CD14-positive monocyte (primary cell): ENCODE results near the gene ANXA2. TPM values are rescaled to one million over a fixed set of nuclear protein-coding genes. Genes with fewer than 3 reads are reported as not detected.
A peak's percentile ranks its signal among the peaks of the same experiment; 100 is the strongest.

Experiments
- DNase-seq, 3 donors: peaks; one replicate each; pipeline ENCODE4 v3.0.0-alpha.2; 2011 to 2022
- H2AFZ ChIP-seq: 2 replicates; pipeline ENCODE4 v1.6.0; 2012; ENCODE audit warnings: mild to moderate bottlenecking, low read depth, low read length, inconsistent platforms; ENCODE audit not compliant: insufficient read depth, poor library complexity, severe bottlenecking
- H3K27ac ChIP-seq, 2 donors: 1 replicate in 1 of 2; 2 replicates in 1 of 2; pipeline ENCODE4 v1.5.1; 2012 to 2013; ENCODE audit warnings: low read length in 2 of 2, control low read depth in 1 of 2, inconsistent platforms in 1 of 2, low read depth in 1 of 2, mild to moderate bottlenecking in 1 of 2
- H3K27me3 ChIP-seq, 2 donors: one replicate each; pipeline versions ENCODE4 v1.6.0 to v1.6.1; 2011 to 2013; ENCODE audit warnings: low read length in 2 of 2; ENCODE audit not compliant: control insufficient read depth in 2 of 2, insufficient read depth in 2 of 2
- H3K36me3 ChIP-seq, 2 donors: replicated peaks in 1 of 2; 1 replicate in 1 of 2; 2 replicates in 1 of 2; pipeline versions ENCODE4 v1.5.1 to v1.6.1; 2012 to 2013; ENCODE audit warnings: low read length in 2 of 2, control low read depth in 1 of 2, inconsistent platforms in 1 of 2, mild to moderate bottlenecking in 1 of 2; ENCODE audit not compliant: insufficient read depth in 2 of 2, control insufficient read depth in 1 of 2
- H3K4me1 ChIP-seq, 2 donors: 1 replicate in 1 of 2; 2 replicates in 1 of 2; pipeline versions ENCODE4 v1.5.1 to v1.6.1; 2012 to 2013; ENCODE audit warnings: low read length in 2 of 2, control low read depth in 1 of 2, inconsistent platforms in 1 of 2, mild to moderate bottlenecking in 1 of 2, moderate library complexity in 1 of 2; ENCODE audit not compliant: insufficient read depth in 2 of 2, control insufficient read depth in 1 of 2
- H3K4me2 ChIP-seq: replicated peaks from 2 replicates; pipeline ENCODE3; 2012; ENCODE audit warnings: low read length, moderate library complexity, mild to moderate bottlenecking; ENCODE audit not compliant: poor library complexity, severe bottlenecking; ENCODE audit errors: extremely low read depth
- H3K4me3 ChIP-seq, 3 experiments: fragments of 200-600 bp in 1 of 3; sonication (generic) in 1 of 3; replicated peaks in 1 of 3; 1 replicate in 2 of 3; 2 replicates in 1 of 3; pipeline ENCODE4 v1.5.1; 2011 to 2013; ENCODE audit warnings: low read length in 3 of 3, mild to moderate bottlenecking in 3 of 3, control low read depth in 2 of 3, low read depth in 2 of 3, inconsistent platforms in 1 of 3, moderate library complexity in 1 of 3
- H3K79me2 ChIP-seq: 2 replicates; pipeline ENCODE4 v1.6.0; 2012; ENCODE audit warnings: mild to moderate bottlenecking, control low read depth, inconsistent platforms, low read length, moderate library complexity; ENCODE audit not compliant: insufficient read depth
- H3K9ac ChIP-seq: 2 replicates; pipeline ENCODE4 v1.6.0; 2017; ENCODE audit warnings: low read length, mild to moderate bottlenecking; ENCODE audit not compliant: insufficient read depth, poor library complexity, severe bottlenecking
- H3K9me3 ChIP-seq, 2 donors: replicated peaks in 1 of 2; 1 replicate in 1 of 2; 2 replicates in 1 of 2; pipeline versions ENCODE4 v1.5.1 to v1.6.1; 2012 to 2013; ENCODE audit warnings: low read length in 2 of 2, control low read depth in 1 of 2; ENCODE audit not compliant: control insufficient read depth in 1 of 2, insufficient read depth in 1 of 2
- H4K20me1 ChIP-seq: 2 replicates; pipeline ENCODE4 v1.6.0; 2012; ENCODE audit warnings: mild to moderate bottlenecking, low read length, control low read depth, moderate library complexity; ENCODE audit not compliant: insufficient read depth
- H3K27ac Mint-ChIP-seq, 7 donors: one replicate each; pipeline ENCODE4 v1.8.0; 2020; ENCODE audit warnings: mild to moderate bottlenecking in 7 of 7, mixed read lengths in 7 of 7, moderate library complexity in 6 of 7, inconsistent platforms in 2 of 7
- H3K27me3 Mint-ChIP-seq, 3 donors: one replicate each; pipeline ENCODE4 v1.8.0; 2021 to 2022; ENCODE audit warnings: low read depth in 3 of 3, mild to moderate bottlenecking in 3 of 3, mixed read lengths in 3 of 3, moderate library complexity in 3 of 3, inconsistent platforms in 1 of 3
- H3K36me3 Mint-ChIP-seq, 2 donors: one replicate each; pipeline ENCODE4 v1.8.0; 2020; ENCODE audit warnings: mixed read lengths in 2 of 2, inconsistent platforms in 1 of 2, mild to moderate bottlenecking in 1 of 2
- H3K4me1 Mint-ChIP-seq: one replicate; pipeline ENCODE4 v1.8.0; 2020; ENCODE audit warnings: mild to moderate bottlenecking, mixed read lengths
- H3K4me3 Mint-ChIP-seq, 2 donors: one replicate each; pipeline ENCODE4 v1.8.0; 2020; ENCODE audit warnings: mild to moderate bottlenecking in 2 of 2, mixed read lengths in 2 of 2, moderate library complexity in 1 of 2
- H3K9me3 Mint-ChIP-seq, 7 donors: one replicate each; pipeline ENCODE4 v1.8.0; 2020 to 2022; ENCODE audit warnings: mixed read lengths in 7 of 7, mild to moderate bottlenecking in 6 of 7, moderate library complexity in 6 of 7, inconsistent platforms in 2 of 7
- CTCF ChIP-seq: fragments of 200-600 bp; IDR thresholded peaks from one replicate; pipeline ENCODE4 v1.8.0; 2022; ENCODE audit warnings: antibody characterized with exemption, mild to moderate bottlenecking
- WGBS: methylation state at CpG from one replicate; pipeline ENCODE4 v1.1.5; 2013; ENCODE audit warnings: missing lambda C conversion rate; ENCODE audit not compliant: insufficient coverage; 5-methylcytosine and 5-hydroxymethylcytosine counted together
- intact Hi-C, 2 donors: fragments of 100-400 bp; cut with micrococcal nuclease; formaldehyde crosslinking; loops; one replicate each; pipeline versions ENCODE4 v1.15.0 to v1.15.1; 2023
- polyA plus RNA-seq, 3 donors: library from polyadenylated mRNA; depleted of rRNA in 1 of 3; unstranded in 2 of 3; stranded (reverse) in 1 of 3; fragments of 300-500 nt in 2 of 3; fragments of >200 nt in 1 of 3; fragmentation: Illumina TruSeq in 2 of 3; gene quantifications; 1 replicate in 2 of 3; 2 replicates in 1 of 3; pipeline ENCODE4 v1.2.3, GENCODE V29; 2012 to 2021

ANXA2 gene
- polyA plus RNA-seq, 3 donors: 966 to 2,079 (median 2,046) TPM

GRCh38 chr15:60316961-60317360 lies 80.8 kb downstream of the ANXA2 start:
- Histone ChIP-seq H3K36me3 (no peaks in the 10 kb centered on the region), H4K20me1 (no peaks in the 10 kb centered on the region), H3K4me1 (no peaks in the 10 kb centered on the region), H2AFZ (no peak overlapping the region), H3K27ac (no peak overlapping the region), H3K4me2 (no peak overlapping the region), H3K9me3 (no peaks in the 10 kb centered on the region), H3K79me2 (no peaks in the 10 kb centered on the region), H3K27me3 (no peaks in the 10 kb centered on the region), H3K4me3 (no peak overlapping the region), H3K9ac (no peak overlapping the region)
- peaks cover 0 to 6% (median 0%) of the 10 kb centered on the region in 3 donors for H3K27me3 Mint-ChIP-seq
- WGBS: 91% methylated on average over 4 of the region's 4 CpGs
- no peaks in the 10 kb centered on the region for H3K36me3 Mint-ChIP-seq
- H3K4me3 Mint-ChIP-seq: no peak overlapping the region
- no peaks in the 10 kb centered on the region for H3K9me3 Mint-ChIP-seq
- no peak for DNase-seq
- H3K4me1 Mint-ChIP-seq: peaks cover 7% of the 10 kb centered on the region
- no peak overlapping the region for H3K27ac Mint-ChIP-seq
- intact Hi-C loops: no loop called here
- no peak for TF ChIP-seq CTCF

GRCh38 chr15:60315878-60316277 lies 81.9 kb downstream of the ANXA2 start:
- TF ChIP-seq CTCF: no peak

More at GRCh38 chr15:60315878-60316277, 81.9 kb downstream of the ANXA2 start:
- Histone ChIP-seq H3K27me3 (no peaks in the 10 kb centered on the region), H3K79me2 (no peaks in the 10 kb centered on the region), H3K9ac (no peak overlapping the region), H3K9me3 (no peaks in the 10 kb centered on the region), H2AFZ (no peak overlapping the region), H3K4me1 (no peaks in the 10 kb centered on the region), H3K27ac (no peak overlapping the region), H3K36me3 (no peaks in the 10 kb centered on the region), H4K20me1 (no peaks in the 10 kb centered on the region), H3K4me2 (no peak overlapping the region), H3K4me3 (no peak overlapping the region)
- WGBS: no CpG with 5 or more reads among the region's 4 CpGs
- DNase-seq: no peak
- no peaks in the 10 kb centered on the region for H3K36me3 Mint-ChIP-seq
- H3K4me1 Mint-ChIP-seq: peaks cover 7% of the 10 kb centered on the region
- H3K4me3 Mint-ChIP-seq: no peak overlapping the region
- H3K27me3 Mint-ChIP-seq: peaks cover 0 to 6% (median 0%) of the 10 kb centered on the region in 3 donors
- H3K27ac Mint-ChIP-seq: peak overlapping the region in 1 of 7 donors; percentile 4
- intact Hi-C loops: no loop called here
- no peaks in the 10 kb centered on the region for H3K9me3 Mint-ChIP-seq
